Panc1 (cell line): ENCODE measurements around the gene SLC22A23. TPM values are rescaled to one million over a fixed set of nuclear protein-coding genes. Genes with fewer than 3 reads are reported as not detected.

Experiments
- ATAC-seq: fragments of 200-7000 bp; cut with Tn5 transposase; 2 replicates; pipeline ENCODE4 v1.9.1; 2020; ENCODE audit warnings: mild to moderate bottlenecking, moderate library complexity
- BruUV-seq: library from RNA; stranded (reverse); fragments of 400-500 nt; replicated peaks from 2 replicates; lab custom pipeline; 2021; lab: Mats Ljungman, UMichigan
- CTCF ChIA-PET: fragments of 300-600 bp; sonication (Branson Sonifier 250); formaldehyde crosslinking; loops from one replicate; lab custom pipeline; 2022; ENCODE audit warnings: antibody characterized with exemption; lab: Charles Lee
- POLR2A ChIA-PET: fragments of 300-600 bp; sonication (Branson Sonifier 250); formaldehyde crosslinking; loops from one replicate; lab custom pipeline; 2022; ENCODE audit warnings: antibody characterized with exemption; lab: Charles Lee
- DNase-seq: peaks from one replicate; pipeline ENCODE4 v3.0.0-alpha.2; 2010; ENCODE audit warnings: low read depth, low spot score
- H3K27ac ChIP-seq: 2 replicates; pipeline ENCODE4 v1.5.1; 2011; ENCODE audit warnings: mild to moderate bottlenecking, low read length, inconsistent platforms
- H3K27me3 ChIP-seq: fragments of 200-500 bp; sonication (Bioruptor generic); 2 replicates; pipeline ENCODE4 v1.6.0; 2014; ENCODE audit warnings: low read length, inconsistent platforms; ENCODE audit not compliant: control insufficient read depth, insufficient read depth
- H3K36me3 ChIP-seq: fragments of 200-500 bp; sonication (Bioruptor generic); 2 replicates; pipeline ENCODE4 v1.5.1; 2014; ENCODE audit warnings: inconsistent platforms, mild to moderate bottlenecking, low read length, moderate library complexity; ENCODE audit not compliant: control insufficient read depth, insufficient read depth
- H3K4me1 ChIP-seq: 2 replicates; pipeline ENCODE4 v1.5.1; 2011; ENCODE audit warnings: inconsistent platforms, mild to moderate bottlenecking, low read length, moderate library complexity; ENCODE audit not compliant: control insufficient read depth, insufficient read depth
- H3K4me3 ChIP-seq, 2 experiments: 2 replicates each; pipeline ENCODE4 v1.5.1; 2011 to 2012; ENCODE audit warnings: low read depth in 2 of 2, low read length in 2 of 2, mild to moderate bottlenecking in 2 of 2, inconsistent platforms in 1 of 2, moderate library complexity in 1 of 2
- H3K9me3 ChIP-seq: fragments of 200-500 bp; sonication (Bioruptor generic); 2 replicates; pipeline ENCODE4 v1.5.1; 2014; ENCODE audit warnings: low read depth, mild to moderate bottlenecking, inconsistent platforms, low read length, moderate library complexity; ENCODE audit not compliant: control insufficient read depth, insufficient read depth
- POLR2AphosphoS5 ChIP-seq: IDR thresholded peaks from 2 replicates; pipeline ENCODE4 v1.6.1; 2012; ENCODE audit warnings: mild to moderate bottlenecking, low read depth, low read length, moderate library complexity
- SIN3A ChIP-seq: IDR thresholded peaks from 2 replicates; pipeline ENCODE4 v1.6.1; 2012; ENCODE audit warnings: low read depth, mild to moderate bottlenecking, low read length, moderate library complexity, borderline replicate concordance; ENCODE audit not compliant: insufficient read depth
- TCF7L2 ChIP-seq: IDR thresholded peaks from 2 replicates; pipeline ENCODE4 v1.6.1; 2011; ENCODE audit warnings: mild to moderate bottlenecking, low read depth, low read length, inconsistent platforms
- in situ Hi-C: cut with HindIII; loops from 2 replicates; pipeline ENCODE4 v1.10.0; 2016; ENCODE audit warnings: low sequenced_read_pairs, low pct_unique_long_range_greater_than_20kb
- intact Hi-C: fragments of 100-400 bp; cut with micrococcal nuclease; formaldehyde crosslinking; loops from one replicate; pipeline ENCODE4 v1.10.0; 2022; ENCODE audit not compliant: unreplicated experiment
- total RNA-seq: library from RNA; stranded (reverse); gene quantifications from one replicate; pipeline ENCODE4 v1.2.1, GENCODE V29; 2021; ENCODE audit not compliant: unreplicated experiment
- TF ChIP-seq, protein P1 (sequence below), 2 experiments: IDR thresholded peaks; 2 replicates each; pipeline ENCODE4 v1.6.1; 2011 to 2012; ENCODE audit warnings: low read depth in 2 of 2, control low read depth in 1 of 2, low read length in 1 of 2, mild to moderate bottlenecking in 1 of 2, moderate library complexity in 1 of 2; ENCODE audit not compliant: insufficient read depth in 1 of 2
- TF ChIP-seq, protein P2 (sequence below): fragments of 450-650 bp; IDR thresholded peaks from 2 replicates; pipeline ENCODE4 v1.5.1; 2017; ENCODE audit warnings: mild to moderate bottlenecking

SLC22A23 gene
- total RNA-seq, 1 experiment from 2014 or later: 4.5 TPM

DNA sequence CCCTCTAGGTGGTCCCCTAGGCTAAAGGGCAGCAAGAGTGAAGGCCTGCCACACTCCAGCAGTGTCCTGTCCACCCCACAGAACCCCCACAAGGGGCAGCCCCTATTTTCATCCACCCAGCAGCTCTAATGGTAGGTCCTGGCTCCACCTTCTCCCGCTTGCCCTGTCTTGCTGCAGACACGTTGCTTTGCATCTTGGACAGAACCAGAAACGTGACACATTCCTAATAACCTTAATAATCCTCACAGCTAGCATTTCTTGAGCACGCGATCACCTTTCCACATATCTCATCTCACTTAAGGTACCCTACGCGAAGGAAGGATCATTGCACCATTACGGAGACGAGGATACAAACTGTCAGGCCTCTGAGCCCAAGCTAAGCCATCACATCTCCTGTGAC, 11.7 kb upstream of the SLC22A23 start:
- in situ Hi-C loops (no loop called here), intact Hi-C loops (no loop called here)
- Histone ChIP-seq H3K27me3 (no peaks in the 10 kb centered on the region), H3K4me1 (no peaks in the 10 kb centered on the region), H3K36me3 (no peaks in the 10 kb centered on the region), H3K27ac (no peak overlapping the region), H3K9me3 (no peaks in the 10 kb centered on the region), H3K4me3 (no peak overlapping the region)
- BruUV-seq: no TSS peak
- ATAC-seq (no peak), DNase-seq (no peak)
- TF ChIP-seq POLR2AphosphoS5: no peak
- TF ChIP-seq SIN3A: no peak
- POLR2A ChIA-PET: no interaction called here
- CTCF ChIA-PET: no interaction called here

DNA sequence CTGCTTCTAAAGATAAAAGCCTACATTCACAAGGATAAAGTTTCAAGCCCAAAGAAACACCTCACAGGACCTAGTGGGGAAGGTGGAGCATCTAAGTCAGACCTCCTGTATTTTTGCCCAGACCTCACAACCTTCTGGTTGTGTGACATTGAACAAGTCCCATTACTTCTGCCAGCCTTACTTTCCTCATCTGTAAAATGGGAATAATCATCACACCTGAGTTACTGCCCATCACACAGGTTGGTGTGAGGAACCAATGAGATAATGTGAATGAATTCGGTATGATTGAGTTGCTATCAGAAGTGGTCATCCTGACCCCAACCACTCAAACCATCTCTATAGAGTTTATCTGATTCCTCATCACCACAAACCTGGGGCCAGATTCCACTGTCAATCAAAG, 11.1 kb upstream of the SLC22A23 start:
- no peaks in the 10 kb centered on the region for H3K27me3 ChIP-seq
- in situ Hi-C loops (no loop called here), intact Hi-C loops (no loop called here)
- DNase-seq: no peak
- ATAC-seq: no peak
- CTCF ChIA-PET: no interaction called here
- H3K4me1 ChIP-seq: no peaks in the 10 kb centered on the region
- no peaks in the 10 kb centered on the region for H3K9me3 ChIP-seq
- H3K36me3 ChIP-seq: no peaks in the 10 kb centered on the region
- POLR2A ChIA-PET: interaction anchor here (0.7 kb wide), 1 partner anchor 71 kb away, joined by 3 read pairs; no protein-coding TSS in a partner anchor
- H3K27ac ChIP-seq: no peak overlapping the region
- BruUV-seq: no TSS peak
- H3K4me3 ChIP-seq: no peak overlapping the region
- TF ChIP-seq, protein P1, sequence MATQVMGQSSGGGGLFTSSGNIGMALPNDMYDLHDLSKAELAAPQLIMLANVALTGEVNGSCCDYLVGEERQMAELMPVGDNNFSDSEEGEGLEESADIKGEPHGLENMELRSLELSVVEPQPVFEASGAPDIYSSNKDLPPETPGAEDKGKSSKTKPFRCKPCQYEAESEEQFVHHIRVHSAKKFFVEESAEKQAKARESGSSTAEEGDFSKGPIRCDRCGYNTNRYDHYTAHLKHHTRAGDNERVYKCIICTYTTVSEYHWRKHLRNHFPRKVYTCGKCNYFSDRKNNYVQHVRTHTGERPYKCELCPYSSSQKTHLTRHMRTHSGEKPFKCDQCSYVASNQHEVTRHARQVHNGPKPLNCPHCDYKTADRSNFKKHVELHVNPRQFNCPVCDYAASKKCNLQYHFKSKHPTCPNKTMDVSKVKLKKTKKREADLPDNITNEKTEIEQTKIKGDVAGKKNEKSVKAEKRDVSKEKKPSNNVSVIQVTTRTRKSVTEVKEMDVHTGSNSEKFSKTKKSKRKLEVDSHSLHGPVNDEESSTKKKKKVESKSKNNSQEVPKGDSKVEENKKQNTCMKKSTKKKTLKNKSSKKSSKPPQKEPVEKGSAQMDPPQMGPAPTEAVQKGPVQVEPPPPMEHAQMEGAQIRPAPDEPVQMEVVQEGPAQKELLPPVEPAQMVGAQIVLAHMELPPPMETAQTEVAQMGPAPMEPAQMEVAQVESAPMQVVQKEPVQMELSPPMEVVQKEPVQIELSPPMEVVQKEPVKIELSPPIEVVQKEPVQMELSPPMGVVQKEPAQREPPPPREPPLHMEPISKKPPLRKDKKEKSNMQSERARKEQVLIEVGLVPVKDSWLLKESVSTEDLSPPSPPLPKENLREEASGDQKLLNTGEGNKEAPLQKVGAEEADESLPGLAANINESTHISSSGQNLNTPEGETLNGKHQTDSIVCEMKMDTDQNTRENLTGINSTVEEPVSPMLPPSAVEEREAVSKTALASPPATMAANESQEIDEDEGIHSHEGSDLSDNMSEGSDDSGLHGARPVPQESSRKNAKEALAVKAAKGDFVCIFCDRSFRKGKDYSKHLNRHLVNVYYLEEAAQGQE (IDR thresholded peaks at IDR 0.05; ENCODE audit: insufficient read depth in 1 of 2, low read depth in 2 of 2, low read length in 1 of 2): no peak
- TF ChIP-seq POLR2AphosphoS5: no peak
- TF ChIP-seq, protein P2, sequence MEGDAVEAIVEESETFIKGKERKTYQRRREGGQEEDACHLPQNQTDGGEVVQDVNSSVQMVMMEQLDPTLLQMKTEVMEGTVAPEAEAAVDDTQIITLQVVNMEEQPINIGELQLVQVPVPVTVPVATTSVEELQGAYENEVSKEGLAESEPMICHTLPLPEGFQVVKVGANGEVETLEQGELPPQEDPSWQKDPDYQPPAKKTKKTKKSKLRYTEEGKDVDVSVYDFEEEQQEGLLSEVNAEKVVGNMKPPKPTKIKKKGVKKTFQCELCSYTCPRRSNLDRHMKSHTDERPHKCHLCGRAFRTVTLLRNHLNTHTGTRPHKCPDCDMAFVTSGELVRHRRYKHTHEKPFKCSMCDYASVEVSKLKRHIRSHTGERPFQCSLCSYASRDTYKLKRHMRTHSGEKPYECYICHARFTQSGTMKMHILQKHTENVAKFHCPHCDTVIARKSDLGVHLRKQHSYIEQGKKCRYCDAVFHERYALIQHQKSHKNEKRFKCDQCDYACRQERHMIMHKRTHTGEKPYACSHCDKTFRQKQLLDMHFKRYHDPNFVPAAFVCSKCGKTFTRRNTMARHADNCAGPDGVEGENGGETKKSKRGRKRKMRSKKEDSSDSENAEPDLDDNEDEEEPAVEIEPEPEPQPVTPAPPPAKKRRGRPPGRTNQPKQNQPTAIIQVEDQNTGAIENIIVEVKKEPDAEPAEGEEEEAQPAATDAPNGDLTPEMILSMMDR: no peak

DNA sequence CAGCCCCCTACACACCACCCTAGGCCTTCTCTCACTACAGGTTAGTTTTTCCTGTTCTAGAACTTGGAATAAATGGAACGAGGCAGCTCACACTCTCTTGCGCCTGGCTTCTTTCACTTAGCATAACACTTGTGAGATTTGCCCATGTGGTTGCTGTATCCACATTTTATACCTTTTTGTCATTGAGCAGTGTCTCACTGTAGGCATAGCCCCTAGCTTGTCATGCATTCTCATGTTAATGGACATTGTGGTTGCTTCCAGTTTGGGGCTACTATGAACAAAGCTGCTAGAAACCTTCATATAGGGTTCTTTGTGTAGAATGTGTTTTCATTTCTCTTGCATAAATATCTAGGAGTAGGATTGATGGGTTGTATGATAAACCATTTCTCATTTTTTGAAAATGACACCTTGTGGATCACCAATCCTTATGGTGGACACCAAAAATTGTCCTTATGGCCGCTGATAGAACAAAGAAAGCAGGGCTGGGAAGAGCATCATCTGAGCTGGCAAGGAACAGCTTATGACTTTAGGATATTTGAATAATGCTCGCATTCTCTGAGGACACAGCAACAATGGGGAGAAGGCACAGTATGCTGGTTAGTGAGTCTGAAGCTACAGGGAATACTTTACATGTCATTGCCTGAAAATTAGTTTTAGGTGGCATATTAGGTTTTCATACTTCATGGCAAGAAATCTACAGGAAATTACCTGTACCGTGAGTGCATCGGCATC, 9.8 kb upstream of the SLC22A23 start:
- POLR2A ChIA-PET: no interaction called here
- Histone ChIP-seq H3K9me3 (no peaks in the 10 kb centered on the region), H3K4me3 (no peak overlapping the region), H3K36me3 (no peaks in the 10 kb centered on the region), H3K4me1 (no peaks in the 10 kb centered on the region), H3K27ac (no peak overlapping the region), H3K27me3 (no peaks in the 10 kb centered on the region; the same call in 1 of the 2 replicates)
- no TSS peak for BruUV-seq
- intact Hi-C loops (no loop called here), in situ Hi-C loops (no loop called here)
- CTCF ChIA-PET: no interaction called here
- DNase-seq (no peak), ATAC-seq (no peak)
- no peak for TF ChIP-seq POLR2AphosphoS5
- no peak for TF ChIP-seq SIN3A
- TF ChIP-seq, protein P2: no peak
- TF ChIP-seq, protein P1 (IDR thresholded peaks at IDR 0.05; ENCODE audit: insufficient read depth in 1 of 2, low read depth in 2 of 2, low read length in 1 of 2): no peak
- TF ChIP-seq TCF7L2: no peak
